ENCODE measurements around the gene GREB1. TPM values are rescaled to one million over a fixed set of nuclear protein-coding genes. Genes with fewer than 3 reads are reported as not detected.

Gene GREB1
- total RNA-seq, 1 experiment from 2014 or later: 16.5 TPM

DNA sequence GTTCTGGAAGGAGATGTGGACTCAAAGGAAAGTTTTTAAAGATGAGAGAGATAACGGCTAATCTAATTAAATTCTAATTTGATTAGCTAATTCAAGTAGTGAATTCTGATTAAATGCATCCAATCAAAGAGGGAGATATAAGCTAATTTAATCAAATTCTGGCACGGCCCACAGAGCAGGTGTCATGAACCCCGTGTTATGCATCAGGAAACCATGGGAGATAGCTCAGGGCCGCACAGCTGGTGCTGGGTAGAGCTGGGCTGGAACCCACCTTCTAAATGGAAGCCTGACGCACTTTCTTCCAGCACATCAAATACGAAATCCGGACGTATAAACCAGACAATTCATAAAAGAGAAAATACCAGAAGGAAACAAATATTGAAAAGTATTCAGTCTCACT lies 57.2 kb downstream of the GREB1 start:
- Histone ChIP-seq H2AK5ac (ENCODE audit: insufficient read length, low read length) (no peak overlapping the region), H3K79me2 (ENCODE audit: insufficient read depth, low read length) (no peaks in the 10 kb centered on the region), H2BK15ac (ENCODE audit: low read depth, low read length) (no peak overlapping the region), H3K56ac (ENCODE audit: insufficient read length, low read depth, low read length) (no peak overlapping the region), H3K27me3 (ENCODE audit: insufficient read depth, low read length) (no peaks in the 10 kb centered on the region), H2BK20ac (ENCODE audit: low read depth, low read length, poor library complexity, severe bottlenecking) (no peak overlapping the region), H2BK120ac (ENCODE audit: low read depth, low read length, poor library complexity, severe bottlenecking) (no peak overlapping the region), H4K20me1 (ENCODE audit: control insufficient read depth, insufficient read depth, insufficient read length) (no peaks in the 10 kb centered on the region), H3K9ac (ENCODE audit: extremely low read depth, insufficient read length, low read length) (no peak overlapping the region), H3K4me1 (ENCODE audit: insufficient read depth, low read length) (no peaks in the 10 kb centered on the region), H2BK12ac (ENCODE audit: insufficient read length, low read depth, low read length) (no peak overlapping the region), H2BK5ac (ENCODE audit: insufficient read length, low read length) (no peak overlapping the region), H3K23me2 (ENCODE audit: insufficient read length, low read depth, low read length, poor library complexity, severe bottlenecking) (no peaks in the 10 kb centered on the region), H3K9me3 (ENCODE audit: control insufficient read depth, low read depth, low read length) (no peaks in the 10 kb centered on the region), H3T11ph (ENCODE audit: low read length) (no peak overlapping the region), H4K8ac (replicated peaks; ENCODE audit: insufficient read length, low read depth, low read length) (no peak overlapping the region), H3K79me1 (ENCODE audit: insufficient read depth, low read depth, low read length, poor library complexity, severe bottlenecking) (no peaks in the 10 kb centered on the region), H4K5ac (ENCODE audit: insufficient read length, low read depth, low read length) (no peak overlapping the region), H3K23ac (ENCODE audit: insufficient read length, low read depth, low read length) (no peak overlapping the region), H4K91ac (ENCODE audit: insufficient read length, low read depth, low read length) (no peak overlapping the region), H3K18ac (ENCODE audit: insufficient read length, low read depth, low read length) (no peak overlapping the region), H3K14ac (ENCODE audit: insufficient read depth, low read length) (no peak overlapping the region), H3K27ac (ENCODE audit: insufficient read length, low read depth, low read length) (no peak overlapping the region), H2AFZ (ENCODE audit: low read length) (no peak overlapping the region), H3K4ac (ENCODE audit: low read depth, low read length) (no peak overlapping the region), H3K4me2 (ENCODE audit: insufficient read depth, insufficient read length, low read length) (no peak overlapping the region)
- no CpG with 5 or more reads among the region's 8 CpGs for WGBS (ENCODE audit: extremely low coverage, insufficient read length, low lambda C conversion rate)
- H3K4me1 Mint-ChIP-seq: no peaks in the 10 kb centered on the region
- DNase-seq: no peak
- H3K27me3 Mint-ChIP-seq (ENCODE audit: low read depth): no peaks in the 10 kb centered on the region
- H3K9me3 Mint-ChIP-seq: no peaks in the 10 kb centered on the region
- H3K36me3 Mint-ChIP-seq (ENCODE audit: insufficient read depth in 1 of 3, low read depth in 3 of 3): peaks cover 5 to 8% (median 7%) of the 10 kb centered on the region in 3 experiments; a peak in 4 of 7 replicates
- no peak overlapping the region for H3K4me3 Mint-ChIP-seq
- H3K27ac Mint-ChIP-seq: no peak overlapping the region
- TF ChIP-seq, protein P1, sequence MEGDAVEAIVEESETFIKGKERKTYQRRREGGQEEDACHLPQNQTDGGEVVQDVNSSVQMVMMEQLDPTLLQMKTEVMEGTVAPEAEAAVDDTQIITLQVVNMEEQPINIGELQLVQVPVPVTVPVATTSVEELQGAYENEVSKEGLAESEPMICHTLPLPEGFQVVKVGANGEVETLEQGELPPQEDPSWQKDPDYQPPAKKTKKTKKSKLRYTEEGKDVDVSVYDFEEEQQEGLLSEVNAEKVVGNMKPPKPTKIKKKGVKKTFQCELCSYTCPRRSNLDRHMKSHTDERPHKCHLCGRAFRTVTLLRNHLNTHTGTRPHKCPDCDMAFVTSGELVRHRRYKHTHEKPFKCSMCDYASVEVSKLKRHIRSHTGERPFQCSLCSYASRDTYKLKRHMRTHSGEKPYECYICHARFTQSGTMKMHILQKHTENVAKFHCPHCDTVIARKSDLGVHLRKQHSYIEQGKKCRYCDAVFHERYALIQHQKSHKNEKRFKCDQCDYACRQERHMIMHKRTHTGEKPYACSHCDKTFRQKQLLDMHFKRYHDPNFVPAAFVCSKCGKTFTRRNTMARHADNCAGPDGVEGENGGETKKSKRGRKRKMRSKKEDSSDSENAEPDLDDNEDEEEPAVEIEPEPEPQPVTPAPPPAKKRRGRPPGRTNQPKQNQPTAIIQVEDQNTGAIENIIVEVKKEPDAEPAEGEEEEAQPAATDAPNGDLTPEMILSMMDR (conservative IDR thresholded peaks at IDR 0.05): no peak
